Endothelial cell of umbilical vein (primary cell): ENCODE measurements around the gene SKAP1. TPM values are rescaled to one million over a fixed set of nuclear protein-coding genes. Genes with fewer than 3 reads are reported as not detected.

ENCODE experiments used
- BruUV-seq: library from RNA; stranded (reverse); fragments of 400-500 nt; replicated peaks from 2 replicates; lab custom pipeline; 2021; lab: Mats Ljungman, UMichigan
- CTCF ChIA-PET: fragments of 300-600, 350-600 bp; sonication (Branson Sonifier 250); formaldehyde crosslinking; loops from one replicate; lab custom pipeline; 2021; ENCODE audit warnings: antibody characterized with exemption, inconsistent platforms; lab: Charles Lee
- POLR2A ChIA-PET: fragments of 300-600, 350-600 bp; sonication (Branson Sonifier 250); formaldehyde crosslinking; loops from one replicate; lab custom pipeline; 2021; ENCODE audit warnings: antibody characterized with exemption, inconsistent platforms; lab: Charles Lee
- DNase-seq: peaks from one replicate; pipeline ENCODE4 v3.0.0-alpha.2; 2011; ENCODE audit warnings: low read depth, low spot score
- FAIRE-seq: peaks from 2 replicates; lab custom pipeline; 2011; peaks lifted over from hg19 to GRCh38; lab: Jason Lieb, UNC
- H2AFZ ChIP-seq: 2 replicates; pipeline ENCODE4 v1.6.0; 2012; ENCODE audit warnings: low read depth, low read length, control low read depth, inconsistent platforms
- H3K27ac ChIP-seq: 2 replicates; pipeline ENCODE4 v1.5.1; 2011; ENCODE audit warnings: low read depth, mild to moderate bottlenecking, control low read depth, low read length, moderate library complexity; ENCODE audit not compliant: insufficient read depth
- H3K27me3 ChIP-seq, 2 experiments: 2 replicates each; pipeline versions ENCODE4 v1.6.0 to v1.6.1; 2011; ENCODE audit warnings: low read length in 2 of 2, mixed read lengths in 1 of 2; ENCODE audit not compliant: control insufficient read depth in 2 of 2, insufficient read depth in 2 of 2
- H3K36me3 ChIP-seq, 2 experiments: 2 replicates in 1 of 2; 3 replicates in 1 of 2; pipeline ENCODE4 v1.5.1; 2011; ENCODE audit warnings: low read length in 2 of 2, mild to moderate bottlenecking in 1 of 2, moderate library complexity in 1 of 2; ENCODE audit not compliant: control insufficient read depth in 2 of 2, insufficient read depth in 2 of 2; ENCODE audit errors: extremely low read depth in 1 of 2
- H3K4me1 ChIP-seq: 3 replicates; pipeline ENCODE4 v1.5.1; 2011; ENCODE audit warnings: mild to moderate bottlenecking, low read length; ENCODE audit not compliant: control insufficient read depth, insufficient read depth; ENCODE audit errors: extremely low read depth
- H3K4me2 ChIP-seq: 2 replicates; pipeline ENCODE4 v1.6.1; 2011; ENCODE audit warnings: low read length, control low read depth, mixed read lengths; ENCODE audit not compliant: insufficient read depth
- H3K4me3 ChIP-seq, 3 experiments: fragments of 200-600 bp in 1 of 3; sonication (generic), shearing (Covaris generic) in 1 of 3; replicated peaks in 1 of 3; 2 replicates each; pipeline ENCODE4 v1.5.1; 2011 to 2016; ENCODE audit warnings: control low read depth in 3 of 3, low read length in 3 of 3, mild to moderate bottlenecking in 2 of 3, inconsistent platforms in 1 of 3, low read depth in 1 of 3, moderate library complexity in 1 of 3; ENCODE audit not compliant: insufficient read depth in 1 of 3
- H3K79me2 ChIP-seq: 2 replicates; pipeline ENCODE4 v1.6.0; 2012; ENCODE audit warnings: low read length, inconsistent platforms; ENCODE audit not compliant: control insufficient read depth, insufficient read depth
- H3K9ac ChIP-seq: replicated peaks from 2 replicates; pipeline ENCODE3; 2011; ENCODE audit warnings: low read length, control low read depth; ENCODE audit not compliant: insufficient read depth; ENCODE audit errors: extremely low read depth
- H3K9me1 ChIP-seq: replicated peaks from 3 replicates; pipeline ENCODE4 v1.6.0; 2011; ENCODE audit warnings: mild to moderate bottlenecking, low read length; ENCODE audit not compliant: control insufficient read depth, insufficient read depth; ENCODE audit errors: extremely low read depth
- H3K9me3 ChIP-seq: replicated peaks from 2 replicates; pipeline ENCODE4 v1.5.1; 2012; ENCODE audit warnings: low read length, inconsistent platforms; ENCODE audit not compliant: control insufficient read depth, insufficient read depth
- H4K20me1 ChIP-seq: replicated peaks from 2 replicates; pipeline ENCODE3; 2011; ENCODE audit warnings: mild to moderate bottlenecking, low read length; ENCODE audit not compliant: control insufficient read depth, insufficient read depth; ENCODE audit errors: extremely low read depth
- EZH2 ChIP-seq: IDR thresholded peaks from 2 replicates; pipeline ENCODE4 v1.6.1; 2012; ENCODE audit warnings: borderline replicate concordance, low read depth, mild to moderate bottlenecking, moderate library complexity, low read length, inconsistent platforms; ENCODE audit not compliant: severe bottlenecking
- FOS ChIP-seq: IDR thresholded peaks from 2 replicates; pipeline ENCODE4 v1.6.1; 2011; ENCODE audit warnings: mild to moderate bottlenecking, low read length, moderate library complexity, borderline replicate concordance; ENCODE audit not compliant: insufficient read depth
- GATA2 ChIP-seq: IDR thresholded peaks from 2 replicates; pipeline ENCODE4 v1.7.0; 2011; ENCODE audit warnings: low read depth, mild to moderate bottlenecking, moderate library complexity, mixed read lengths, low read length; ENCODE audit not compliant: insufficient read length, insufficient read depth
- JUN ChIP-seq: IDR thresholded peaks from 2 replicates; pipeline ENCODE4 v1.6.1; 2011; ENCODE audit warnings: borderline replicate concordance, low read depth; ENCODE audit not compliant: insufficient read length, insufficient read depth
- MYC ChIP-seq: IDR thresholded peaks from one replicate; pipeline ENCODE4 v1.6.1; 2011; ENCODE audit warnings: mild to moderate bottlenecking, low read depth, low read length
- POLR2A ChIP-seq: IDR thresholded peaks from 2 replicates; pipeline ENCODE4 v1.6.1; 2012; ENCODE audit warnings: low read depth, mild to moderate bottlenecking, control low read depth, low read length
- POLR2AphosphoS5 ChIP-seq: IDR thresholded peaks from 2 replicates; pipeline ENCODE4 v1.6.1; 2012; ENCODE audit warnings: low read depth, mild to moderate bottlenecking, control low read depth, low read length, moderate library complexity; ENCODE audit not compliant: insufficient read depth
- dilution Hi-C: fragments of 300-500 bp; cut with MboI; formaldehyde crosslinking; loops from one replicate; pipeline ENCODE4 v1.15.0; 2019; ENCODE audit warnings: low sequenced_read_pairs; ENCODE audit not compliant: extremely low pct_ligation_motif_present
- intact Hi-C: fragments of 100-400 bp; cut with micrococcal nuclease; formaldehyde crosslinking; loops from one replicate; pipeline ENCODE4 v1.10.0; 2022
- polyA plus RNA-seq, 4 experiments: library from polyadenylated mRNA; depleted of rRNA in 3 of 4; stranded (reverse) in 3 of 4; unstranded in 1 of 4; fragments of >200 nt; gene quantifications; 2 replicates each; pipeline versions ENCODE4 v1.2.1 to v1.2.3, GENCODE V29; 2011 to 2012; ENCODE audit warnings: missing spikeins in 1 of 4
- total RNA-seq: library from RNA; stranded (reverse); gene quantifications from 2 replicates; pipeline ENCODE4 v1.2.3, GENCODE V29; 2021
- TF ChIP-seq, protein P1 (sequence below), 2 donors: IDR thresholded peaks; 1 replicate in 1 of 2; 2 replicates in 1 of 2; pipeline ENCODE4 v1.5.1; 2011; ENCODE audit warnings: low read length in 2 of 2, mild to moderate bottlenecking in 2 of 2, moderate library complexity in 2 of 2, control low read depth in 1 of 2, inconsistent platforms in 1 of 2, low read depth in 1 of 2; ENCODE audit not compliant: insufficient read depth in 1 of 2; ENCODE audit errors: extremely low read depth in 1 of 2
- TF ChIP-seq, protein P2 (sequence below): IDR thresholded peaks from 2 replicates; pipeline ENCODE4 v1.6.1; 2011; ENCODE audit not compliant: insufficient read depth, insufficient read length

The SKAP1 gene
- total and polyA plus RNA-seq, 2 donors (not counting 3 experiments of a cell fraction or from before 2014, with no cell fraction given), result 0.75 TPM; not detected in 1

DNA sequence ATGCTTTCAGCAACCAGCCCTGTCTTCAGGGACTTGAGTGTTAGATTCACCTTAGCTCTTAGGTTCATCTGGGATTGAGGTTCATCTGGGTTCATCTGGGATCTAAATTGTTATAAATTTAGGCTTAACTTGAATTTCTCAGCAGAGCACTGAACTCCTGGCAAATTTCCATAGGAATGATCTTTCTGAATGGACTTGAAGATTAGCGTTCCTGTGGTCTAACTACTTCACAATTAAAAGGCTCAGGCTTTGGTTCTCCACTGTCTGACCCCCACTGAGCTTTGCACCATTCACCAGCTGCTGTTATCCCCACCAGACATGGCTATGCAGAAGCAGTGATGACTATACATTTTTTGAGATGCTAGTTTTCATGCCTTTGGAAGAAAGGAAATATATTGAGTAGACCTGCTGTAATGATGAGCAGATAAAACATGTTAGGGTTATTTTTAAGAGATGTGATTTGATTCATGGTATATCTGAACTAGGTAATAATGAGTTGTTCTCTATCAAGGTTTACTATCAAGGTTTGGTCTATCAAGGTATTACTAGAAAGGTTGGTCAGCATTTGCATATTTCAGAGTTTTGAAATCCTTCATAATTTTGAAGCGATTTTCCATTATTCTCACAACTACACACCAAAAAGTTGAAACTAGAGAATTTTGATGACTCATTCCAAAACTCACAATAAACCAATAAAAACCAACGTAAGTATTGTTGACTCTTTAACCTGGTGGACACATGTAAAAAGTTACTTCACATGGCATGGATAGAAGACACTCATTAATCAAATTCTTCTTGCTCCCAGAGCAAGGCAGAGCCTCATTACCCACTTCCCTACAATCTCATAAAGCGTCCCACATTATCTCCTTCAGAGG is 250.7 kb downstream of the SKAP1 start:
- CTCF ChIA-PET, result interaction anchor here (1.3 kb wide), 1 partner anchor 277 kb away, joined by 3 read pairs; no protein-coding TSS in a partner anchor
- Histone ChIP-seq H3K4me1 (peaks cover 2% of the 10 kb centered on the region), H4K20me1 (no peaks in the 10 kb centered on the region), H3K36me3 (no peaks in the 10 kb centered on the region), H3K9ac (no peak overlapping the region), H3K4me2 (no peak overlapping the region), H3K79me2 (no peaks in the 10 kb centered on the region), H3K9me3 (no peaks in the 10 kb centered on the region), H2AFZ (no peak overlapping the region), H3K27ac (no peak overlapping the region), H3K9me1 (no peaks in the 10 kb centered on the region), H3K4me3 (no peak overlapping the region), H3K27me3 (peaks cover 6 to 21% of the 10 kb centered on the region in 2 experiments)
- DNase-seq (no peak), FAIRE-seq (no peak)
- TF ChIP-seq, protein P1, sequence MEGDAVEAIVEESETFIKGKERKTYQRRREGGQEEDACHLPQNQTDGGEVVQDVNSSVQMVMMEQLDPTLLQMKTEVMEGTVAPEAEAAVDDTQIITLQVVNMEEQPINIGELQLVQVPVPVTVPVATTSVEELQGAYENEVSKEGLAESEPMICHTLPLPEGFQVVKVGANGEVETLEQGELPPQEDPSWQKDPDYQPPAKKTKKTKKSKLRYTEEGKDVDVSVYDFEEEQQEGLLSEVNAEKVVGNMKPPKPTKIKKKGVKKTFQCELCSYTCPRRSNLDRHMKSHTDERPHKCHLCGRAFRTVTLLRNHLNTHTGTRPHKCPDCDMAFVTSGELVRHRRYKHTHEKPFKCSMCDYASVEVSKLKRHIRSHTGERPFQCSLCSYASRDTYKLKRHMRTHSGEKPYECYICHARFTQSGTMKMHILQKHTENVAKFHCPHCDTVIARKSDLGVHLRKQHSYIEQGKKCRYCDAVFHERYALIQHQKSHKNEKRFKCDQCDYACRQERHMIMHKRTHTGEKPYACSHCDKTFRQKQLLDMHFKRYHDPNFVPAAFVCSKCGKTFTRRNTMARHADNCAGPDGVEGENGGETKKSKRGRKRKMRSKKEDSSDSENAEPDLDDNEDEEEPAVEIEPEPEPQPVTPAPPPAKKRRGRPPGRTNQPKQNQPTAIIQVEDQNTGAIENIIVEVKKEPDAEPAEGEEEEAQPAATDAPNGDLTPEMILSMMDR (IDR thresholded peaks at IDR 0.05; ENCODE audit: extremely low read depth in 1 of 2, insufficient read depth in 1 of 2, low read depth in 1 of 2, low read length in 2 of 2), result no peak
- no peak for TF ChIP-seq GATA2
- TF ChIP-seq FOS, result no peak
- no peak for TF ChIP-seq EZH2
- TF ChIP-seq POLR2A, result no peak
- TF ChIP-seq POLR2AphosphoS5, result no peak
- no peak for TF ChIP-seq MYC
- no peak for TF ChIP-seq JUN
- TF ChIP-seq, protein P2, sequence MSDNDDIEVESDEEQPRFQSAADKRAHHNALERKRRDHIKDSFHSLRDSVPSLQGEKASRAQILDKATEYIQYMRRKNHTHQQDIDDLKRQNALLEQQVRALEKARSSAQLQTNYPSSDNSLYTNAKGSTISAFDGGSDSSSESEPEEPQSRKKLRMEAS, result no peak
- POLR2A ChIA-PET, result no interaction called here
- dilution Hi-C loops (no loop called here), intact Hi-C loops (no loop called here)
- BruUV-seq, result no TSS peak
